Endodermal cell (in vitro differentiated cells): Measurements from ENCODE around the gene EXPH5. TPM values are rescaled to one million over a fixed set of nuclear protein-coding genes. Genes with fewer than 3 reads are reported as not detected.

Experiments
- DNase-seq: peaks from one replicate; pipeline ENCODE4 v3.0.0-alpha.2; 2017
- H3K27ac ChIP-seq: 2 replicates; pipeline ENCODE4 v1.5.1; 2013; ENCODE audit warnings: mild to moderate bottlenecking, low read depth, low read length, moderate library complexity
- H3K27me3 ChIP-seq: 2 replicates; pipeline ENCODE4 v1.6.1; 2013; ENCODE audit warnings: mild to moderate bottlenecking, low read length, moderate library complexity; ENCODE audit not compliant: insufficient read depth, control insufficient read depth, poor library complexity, severe bottlenecking
- H3K36me3 ChIP-seq: 2 replicates; pipeline ENCODE4 v1.7.0; 2013; ENCODE audit warnings: mild to moderate bottlenecking, low read length, moderate library complexity; ENCODE audit not compliant: control insufficient read depth, insufficient read depth
- H3K4me1 ChIP-seq: one replicate; pipeline ENCODE4 v1.7.0; 2013; ENCODE audit warnings: low read length; ENCODE audit not compliant: control insufficient read depth, insufficient read depth
- H3K4me3 ChIP-seq: 2 replicates; pipeline ENCODE4 v1.5.1; 2013; ENCODE audit warnings: mild to moderate bottlenecking, low read length, moderate library complexity
- H3K9ac ChIP-seq: 2 replicates; pipeline ENCODE4 v1.6.1; 2013; ENCODE audit warnings: mild to moderate bottlenecking, low read length, moderate library complexity; ENCODE audit not compliant: poor library complexity, severe bottlenecking; ENCODE audit errors: extremely low read depth
- H3K9me3 ChIP-seq: 2 replicates; pipeline ENCODE4 v1.6.1; 2013; ENCODE audit warnings: mild to moderate bottlenecking, low read length, moderate library complexity; ENCODE audit not compliant: control insufficient read depth
- H3K27ac Mint-ChIP-seq: 2 replicates; pipeline ENCODE4 v1.8.0; 2020; ENCODE audit warnings: mixed read lengths
- H3K27me3 Mint-ChIP-seq: 2 replicates; pipeline ENCODE4 v1.8.0; 2021; ENCODE audit warnings: mild to moderate bottlenecking, mixed read lengths; ENCODE audit not compliant: insufficient read depth
- H3K36me3 Mint-ChIP-seq: 2 replicates; pipeline ENCODE4 v1.8.0; 2020; ENCODE audit warnings: low read depth, mixed read lengths
- H3K4me1 Mint-ChIP-seq: 2 replicates; pipeline ENCODE4 v1.8.0; 2020; ENCODE audit warnings: mixed read lengths
- H3K4me3 Mint-ChIP-seq: 2 replicates; pipeline ENCODE4 v1.8.0; 2020; ENCODE audit warnings: mild to moderate bottlenecking, moderate library complexity, mixed read lengths
- H3K9me3 Mint-ChIP-seq: 2 replicates; pipeline ENCODE4 v1.8.0; 2020; ENCODE audit warnings: mild to moderate bottlenecking, mixed read lengths
- WGBS, 2 experiments: methylation state at CpG; one replicate each; pipeline versions ENCODE4 v1.1.5 to v1.1.7; 2013; ENCODE audit warnings: missing lambda C conversion rate in 2 of 2, mixed read lengths in 1 of 2; ENCODE audit not compliant: insufficient coverage in 1 of 2, insufficient read length in 1 of 2; 5-methylcytosine and 5-hydroxymethylcytosine counted together
- total RNA-seq, 2 donors: library from RNA; stranded (reverse); fragmentation: NEBNext Ultra II Directional in 1 of 2; extraction: Animal tissue kit (Norgen Biotek cat#: 25700) in 1 of 2; gene quantifications; 2 replicates in 1 of 2; 3 replicates in 1 of 2; pipeline ENCODE4 v1.2.1, GENCODE V29; 2021
- TF ChIP-seq, protein P1 (sequence below): fragments of 200-600 bp; sonication (generic); conservative IDR thresholded peaks from 2 replicates; pipeline ENCODE4 v1.5.0; 2021; ENCODE audit warnings: antibody characterized with exemption, mild to moderate bottlenecking

The EXPH5 gene
- total RNA-seq, 2 donors from 2014 or later: 4.8 to 6.4 TPM

GRCh38 chr11:108636222-108636621 is 42.7 kb upstream of the EXPH5 start:
- Histone ChIP-seq H3K9ac (no peak overlapping the region), H3K27ac (no peak overlapping the region), H3K4me3 (no peak overlapping the region), H3K27me3 (no peaks in the 10 kb centered on the region), H3K4me1 (peaks cover 4% of the 10 kb centered on the region), H3K36me3 (no peaks in the 10 kb centered on the region), H3K9me3 (peaks cover 5% of the 10 kb centered on the region)
- Mint-ChIP-seq H3K4me3 (no peak overlapping the region), H3K36me3 (no peaks in the 10 kb centered on the region), H3K27ac (no peak overlapping the region), H3K4me1 (peaks cover 17% of the 10 kb centered on the region), H3K9me3 (peaks cover 4% of the 10 kb centered on the region), H3K27me3 (peaks cover 3% of the 10 kb centered on the region)
- DNase-seq: no peak
- WGBS, 2 experiments: 98 to 100% methylated on average over 2 of the region's 2 CpGs
- TF ChIP-seq, protein P1, sequence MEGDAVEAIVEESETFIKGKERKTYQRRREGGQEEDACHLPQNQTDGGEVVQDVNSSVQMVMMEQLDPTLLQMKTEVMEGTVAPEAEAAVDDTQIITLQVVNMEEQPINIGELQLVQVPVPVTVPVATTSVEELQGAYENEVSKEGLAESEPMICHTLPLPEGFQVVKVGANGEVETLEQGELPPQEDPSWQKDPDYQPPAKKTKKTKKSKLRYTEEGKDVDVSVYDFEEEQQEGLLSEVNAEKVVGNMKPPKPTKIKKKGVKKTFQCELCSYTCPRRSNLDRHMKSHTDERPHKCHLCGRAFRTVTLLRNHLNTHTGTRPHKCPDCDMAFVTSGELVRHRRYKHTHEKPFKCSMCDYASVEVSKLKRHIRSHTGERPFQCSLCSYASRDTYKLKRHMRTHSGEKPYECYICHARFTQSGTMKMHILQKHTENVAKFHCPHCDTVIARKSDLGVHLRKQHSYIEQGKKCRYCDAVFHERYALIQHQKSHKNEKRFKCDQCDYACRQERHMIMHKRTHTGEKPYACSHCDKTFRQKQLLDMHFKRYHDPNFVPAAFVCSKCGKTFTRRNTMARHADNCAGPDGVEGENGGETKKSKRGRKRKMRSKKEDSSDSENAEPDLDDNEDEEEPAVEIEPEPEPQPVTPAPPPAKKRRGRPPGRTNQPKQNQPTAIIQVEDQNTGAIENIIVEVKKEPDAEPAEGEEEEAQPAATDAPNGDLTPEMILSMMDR: no peak

- H3K4me1 ChIP-seq: no peaks in the 10 kb centered on the region
- H3K4me3 ChIP-seq: no peak overlapping the region
- Mint-ChIP-seq H3K4me3 (no peak overlapping the region), H3K9me3 (no peaks in the 10 kb centered on the region), H3K27me3 (peaks cover 3% of the 10 kb centered on the region), H3K4me1 (peaks cover 8% of the 10 kb centered on the region), H3K36me3 (no peaks in the 10 kb centered on the region), H3K27ac (no peak overlapping the region)
- H3K36me3 ChIP-seq: no peaks in the 10 kb centered on the region
- H3K9ac ChIP-seq: no peak overlapping the region
- no peak overlapping the region for H3K27ac ChIP-seq
- H3K9me3 ChIP-seq: peaks cover under 1% of the 10 kb centered on the region
- DNase-seq: no peak
- TF ChIP-seq, protein P1: no peak
- H3K27me3 ChIP-seq: no peaks in the 10 kb centered on the region
These were observed 41.5 kb upstream of the EXPH5 start for GRCh38 chr11:108635106-108635505.

GRCh38 chr11:108632041-108632704 is 38.6 kb upstream of the EXPH5 start:
- peaks cover 26% of the 10 kb centered on the region for H3K9me3 Mint-ChIP-seq
- WGBS, 2 experiments: 84 to 100% methylated on average over 1 to 2 of the region's 2 CpGs
- no peak overlapping the region for H3K4me3 Mint-ChIP-seq

More at GRCh38 chr11:108632041-108632704, 38.6 kb upstream of the EXPH5 start:
- H3K4me3 ChIP-seq: no peak overlapping the region
- H3K36me3 Mint-ChIP-seq: no peaks in the 10 kb centered on the region
- H3K9ac ChIP-seq: no peak overlapping the region
- no peaks in the 10 kb centered on the region for H3K36me3 ChIP-seq
- H3K27ac ChIP-seq: no peak overlapping the region
- no peak for DNase-seq
- no peaks in the 10 kb centered on the region for H3K4me1 ChIP-seq
- H3K4me1 Mint-ChIP-seq: no peaks in the 10 kb centered on the region
- TF ChIP-seq, protein P1: no peak
- H3K9me3 ChIP-seq: peaks cover 30% of the 10 kb centered on the region
- no peak overlapping the region for H3K27ac Mint-ChIP-seq
- H3K27me3 ChIP-seq: no peaks in the 10 kb centered on the region
- H3K27me3 Mint-ChIP-seq: peaks cover under 1% of the 10 kb centered on the region
